ENCODE results near the gene PALB2. TPM values are rescaled to one million over a fixed set of nuclear protein-coding genes. Genes with fewer than 3 reads are reported as not detected.
A peak's percentile ranks its signal among the peaks of the same experiment; 100 is the strongest.

The PALB2 gene
- total and polyA plus RNA-seq, 9 of the 15 experiments (the other 6 are each of a cell fraction or from before 2014, with no cell fraction given) = 7.0 to 25.8 (median 15.2) TPM

- TF ChIP-seq MCM7 (IDR thresholded peaks at IDR 0.05) (no peak), SMAD1 (IDR thresholded peaks at IDR 0.05; ENCODE audit: low read depth, low read length, partially characterized antibody) (no peak), CHD7 (IDR thresholded peaks at IDR 0.05; ENCODE audit: low read depth, low read length) (no peak), SAP30 (IDR thresholded peaks at IDR 0.05; ENCODE audit: borderline replicate concordance, insufficient read depth, low read depth, low read length, poor library complexity, severe bottlenecking) (no peak), MBD2 (IDR thresholded peaks at IDR 0.05; ENCODE audit: borderline replicate concordance, low read depth) (peak; percentile 55; the same call in 1 of the 2 replicates), AFF1 (IDR thresholded peaks at IDR 0.05; ENCODE audit: low read depth in 1 of 2, partially characterized antibody in 2 of 2) (no peak), ZKSCAN1 (IDR thresholded peaks at IDR 0.05; ENCODE audit: low read depth, low read length) (0 out of 2 replicates have a peak, but pooled peaks have one; percentile 27), TEAD4 (IDR thresholded peaks at IDR 0.05; ENCODE audit: low read length) (peak; percentile 97), TEAD4 (CRISPR knock-in tag; IDR thresholded peaks at IDR 0.05; ENCODE audit: borderline replicate concordance) (no peak), SIN3A (IDR thresholded peaks at IDR 0.05; ENCODE audit: borderline replicate concordance in 2 of 2, control insufficient read depth in 1 of 2, low read depth in 2 of 2, low read length in 2 of 2) (no peak), TAF1 (IDR thresholded peaks at IDR 0.05; ENCODE audit: control insufficient read depth, extremely low read depth, insufficient read depth, low read length, severe bottlenecking) (peak; percentile 22)
Observed at GRCh38 chr16:23667355-23667659, 26.2 kb upstream of the PALB2 start (continued).

Data from K562 (cell line).